Effector memory CD4-positive, alpha-beta T cell (primary cell): Measurements from ENCODE around the gene CPLANE2.

Source experiments
- DNase-seq, 3 donors: peaks; one replicate each; pipeline ENCODE4 v3.0.0-alpha.2; 2020
- H3K27ac ChIP-seq: 2 replicates; pipeline ENCODE4 v1.7.0; 2013; ENCODE audit warnings: mild to moderate bottlenecking, low read length, moderate library complexity; ENCODE audit not compliant: insufficient read depth, poor library complexity, severe bottlenecking
- H3K27me3 ChIP-seq: replicated peaks from 2 replicates; pipeline ENCODE4 v1.7.0; 2013; ENCODE audit warnings: mild to moderate bottlenecking, low read length; ENCODE audit not compliant: insufficient read depth, control insufficient read depth, poor library complexity, severe bottlenecking
- H3K36me3 ChIP-seq: 2 replicates; pipeline ENCODE4 v1.7.0; 2013; ENCODE audit warnings: mild to moderate bottlenecking, low read length, moderate library complexity; ENCODE audit not compliant: control insufficient read depth, insufficient read depth
- H3K4me1 ChIP-seq: 2 replicates; pipeline ENCODE4 v1.7.0; 2013; ENCODE audit warnings: low read length, mild to moderate bottlenecking; ENCODE audit not compliant: control insufficient read depth, insufficient read depth, poor library complexity, severe bottlenecking
- H3K4me3 ChIP-seq: 2 replicates; pipeline ENCODE4 v1.7.0; 2013; ENCODE audit warnings: low read length, low read depth, mild to moderate bottlenecking; ENCODE audit not compliant: insufficient read depth, poor library complexity, severe bottlenecking
- H3K9me3 ChIP-seq: 2 replicates; pipeline ENCODE4 v1.7.0; 2013; ENCODE audit warnings: mild to moderate bottlenecking, low read length, moderate library complexity; ENCODE audit not compliant: control insufficient read depth
- total RNA-seq, 3 donors: gene quantifications; one replicate each; lab custom pipeline; 2026; lab: John Stamatoyannopoulos, UW

Gene CPLANE2
- 4.0 to 8.3 (median 5.2) reads per million in 3 donors for total RNA-seq

GRCh38 chr1:16236511-16237342 lies at the start of gene CPLANE2:
CPLANE2 (minus strand) TSS chr1:16237183; CDS start chr1:16236742, 441 bp downstream.
- Histone ChIP-seq H3K4me3 (peak within 1 kb of the TSS; percentile 86), H3K4me1 (peaks cover 19% of the 10 kb centered on the region), H3K9me3 (no peaks in the 10 kb centered on the region), H3K27ac (peak within 1 kb of the TSS; percentile 81), H3K36me3 (no peaks in the 10 kb centered on the region), H3K27me3 (no peaks in the 10 kb centered on the region)
- peak; percentile 88 to 94 (median 94) for DNase-seq

- DNase-seq: no peak
- no peaks in the 10 kb centered on the region for H3K27me3 ChIP-seq
- H3K4me1 ChIP-seq: no peaks in the 10 kb centered on the region
- no peak overlapping the region for H3K4me3 ChIP-seq
- no peak overlapping the region for H3K27ac ChIP-seq
- H3K36me3 ChIP-seq: peaks cover 11% of the 10 kb centered on the region
- H3K9me3 ChIP-seq: no peaks in the 10 kb centered on the region
These were observed 49.1 kb upstream of the CPLANE2 start for GRCh38 chr1:16286122-16286521.

GRCh38 chr1:16281765-16282164 lies 44.8 kb upstream of the CPLANE2 start:
- Histone ChIP-seq H3K27me3 (no peaks in the 10 kb centered on the region), H3K4me3 (no peak overlapping the region), H3K36me3 (peaks cover 11% of the 10 kb centered on the region), H3K9me3 (no peaks in the 10 kb centered on the region), H3K4me1 (no peaks in the 10 kb centered on the region), H3K27ac (no peak overlapping the region)
- no peak for DNase-seq

- H3K27me3 ChIP-seq: no peaks in the 10 kb centered on the region
- H3K9me3 ChIP-seq: no peaks in the 10 kb centered on the region
- H3K36me3 ChIP-seq: peaks cover under 1% of the 10 kb centered on the region
- no peak overlapping the region for H3K27ac ChIP-seq
- no peak for DNase-seq
- no peak overlapping the region for H3K4me3 ChIP-seq
- H3K4me1 ChIP-seq: no peaks in the 10 kb centered on the region
These were observed 42.2 kb upstream of the CPLANE2 start for GRCh38 chr1:16279186-16279585.

GRCh38 chr1:16276302-16277030 lies 39.5 kb upstream of the CPLANE2 start:
- H3K4me3 ChIP-seq: no peak overlapping the region
- no peaks in the 10 kb centered on the region for H3K27me3 ChIP-seq
- H3K36me3 ChIP-seq: no peaks in the 10 kb centered on the region
- no peak for DNase-seq
- no peak overlapping the region for H3K27ac ChIP-seq
- H3K4me1 ChIP-seq: no peaks in the 10 kb centered on the region
- H3K9me3 ChIP-seq: no peaks in the 10 kb centered on the region

- no peaks in the 10 kb centered on the region for H3K27me3 ChIP-seq
- no peaks in the 10 kb centered on the region for H3K36me3 ChIP-seq
- DNase-seq: no peak
- H3K4me1 ChIP-seq: no peaks in the 10 kb centered on the region
- H3K9me3 ChIP-seq: no peaks in the 10 kb centered on the region
- H3K4me3 ChIP-seq: no peak overlapping the region
- H3K27ac ChIP-seq: no peak overlapping the region
These were observed 38.6 kb upstream of the CPLANE2 start for GRCh38 chr1:16275591-16275990.

- Histone ChIP-seq H3K9me3 (no peaks in the 10 kb centered on the region), H3K4me3 (no peak overlapping the region), H3K27ac (no peak overlapping the region), H3K36me3 (no peaks in the 10 kb centered on the region), H3K27me3 (no peaks in the 10 kb centered on the region), H3K4me1 (peaks cover 4% of the 10 kb centered on the region)
- DNase-seq: no peak
These were observed 30.8 kb upstream of the CPLANE2 start for GRCh38 chr1:16267690-16268180.

GRCh38 chr1:16266411-16267118 lies 29.6 kb upstream of the CPLANE2 start:
- Histone ChIP-seq H3K9me3 (no peaks in the 10 kb centered on the region), H3K27me3 (no peaks in the 10 kb centered on the region), H3K36me3 (no peaks in the 10 kb centered on the region), H3K4me1 (peaks cover 4% of the 10 kb centered on the region), H3K4me3 (no peak overlapping the region), H3K27ac (no peak overlapping the region)
- no peak for DNase-seq

GRCh38 chr1:16262067-16262466 lies 25.1 kb upstream of the CPLANE2 start:
- H3K27ac ChIP-seq: no peak overlapping the region
- DNase-seq: no peak
- no peak overlapping the region for H3K4me3 ChIP-seq
- no peaks in the 10 kb centered on the region for H3K27me3 ChIP-seq
- no peaks in the 10 kb centered on the region for H3K4me1 ChIP-seq
- no peaks in the 10 kb centered on the region for H3K36me3 ChIP-seq
- no peaks in the 10 kb centered on the region for H3K9me3 ChIP-seq
